ENCODE data around the gene SHC1. TPM values are rescaled to one million over a fixed set of nuclear protein-coding genes. Genes with fewer than 3 reads are reported as not detected.
A peak's percentile ranks its signal among the peaks of the same experiment; 100 is the strongest.

SHC1 gene
- total and polyA plus RNA-seq, 2 donors from 2014 or later, result 43.8 to 153 TPM

DNA sequence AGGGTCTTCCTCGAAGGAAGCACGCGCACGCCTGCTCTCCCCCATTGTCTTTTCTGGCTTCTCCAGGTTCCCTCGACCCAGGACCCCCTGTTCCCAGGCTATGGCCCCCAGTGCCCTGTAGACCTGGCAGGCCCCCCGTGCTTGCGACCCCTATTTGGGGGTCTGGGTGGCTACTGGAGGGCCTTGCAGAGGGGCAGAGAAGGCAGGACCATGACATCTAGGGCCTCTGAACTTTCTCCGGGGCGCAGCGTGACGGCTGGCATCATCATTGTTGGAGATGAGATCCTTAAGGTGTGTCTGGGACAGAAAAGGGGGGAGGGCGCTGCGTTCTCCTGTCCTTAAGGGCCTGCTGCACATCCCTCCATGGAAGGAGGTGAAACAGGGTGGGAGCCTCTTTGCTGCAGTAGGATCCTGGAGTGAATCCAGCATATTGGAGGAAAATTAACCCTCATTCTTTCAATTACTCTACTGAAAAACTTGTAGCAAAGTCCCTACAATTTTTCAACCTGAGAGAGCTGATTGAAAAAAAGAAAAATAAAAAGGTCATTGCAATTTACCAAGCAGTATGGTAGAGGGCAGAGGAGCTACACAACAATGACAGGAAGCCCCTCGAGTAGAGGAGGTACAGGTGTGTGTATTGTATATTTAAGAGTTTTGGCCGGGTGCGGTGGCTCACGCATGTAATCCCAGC is 13.4 kb upstream of the SHC1 start:
- Histone ChIP-seq H3K4me1 (ENCODE audit: control insufficient read depth in 2 of 3, insufficient read depth in 2 of 3, low read depth in 1 of 3, low read length in 3 of 3) (peaks cover 0 to 13% (median 5%) of the 10 kb centered on the region in 3 donors), H3K4me3 (ENCODE audit: low read length in 3 of 3) (peak overlapping the region; percentile 89 to 100 (median 91)), H3K27me3 (ENCODE audit: control insufficient read depth, insufficient read depth, low read length) (no peaks in the 10 kb centered on the region), H3K36me3 (ENCODE audit: control insufficient read depth in 2 of 3, insufficient read depth in 3 of 3, low read length in 3 of 3) (peaks cover 2 to 14% (median 5%) of the 10 kb centered on the region in 3 donors), H3K9me3 (ENCODE audit: control insufficient read depth in 2 of 3, insufficient read depth in 1 of 3, low read length in 3 of 3) (no peaks in the 10 kb centered on the region), H3K27ac (ENCODE audit: low read depth in 2 of 2, low read length in 2 of 2) (peak overlapping the region in 1 of 2 donors; percentile 83), H3K9ac (ENCODE audit: low read length in 3 of 3) (peak overlapping the region; percentile 70 to 99 (median 94))
- DNase-seq, result peak in 2 of 5 donors; percentile 56 to 61
- FAIRE-seq, result no peak
- no peak for TF ChIP-seq CTCF (IDR thresholded peaks at IDR 0.05; ENCODE audit: borderline replicate concordance, extremely low read depth, insufficient read depth)
- intact Hi-C loops (cut with DNase I), result no loop called here

GRCh38 chr1:154982897-154983648 is 12.5 kb upstream of the SHC1 start, which contains the start of gene FLAD1:
TSS of gene FLAD1 (plus strand) at chr1:154983344. CDS start at chr1:154983695, 351 bp downstream.
- no peak for TF ChIP-seq CTCF (IDR thresholded peaks at IDR 0.05; ENCODE audit: borderline replicate concordance, extremely low read depth, insufficient read depth)
- no peaks in the 10 kb centered on the region for H3K9me3 ChIP-seq (ENCODE audit: control insufficient read depth in 2 of 3, insufficient read depth in 1 of 3, low read length in 3 of 3)
- peak within 1 kb of the TSS; percentile 89 to 100 (median 91) for H3K4me3 ChIP-seq (ENCODE audit: low read length in 3 of 3)
- peak; percentile 97 to 100 (median 99) for DNase-seq
- peak; percentile 84 for FAIRE-seq
- intact Hi-C loops (cut with DNase I), result no loop called here
- peaks cover 0 to 13% (median 5%) of the 10 kb centered on the region in 3 donors for H3K4me1 ChIP-seq (ENCODE audit: control insufficient read depth in 2 of 3, insufficient read depth in 2 of 3, low read depth in 1 of 3, low read length in 3 of 3)
- peaks cover 2 to 9% (median 3%) of the 10 kb centered on the region in 3 donors for H3K36me3 ChIP-seq (ENCODE audit: control insufficient read depth in 2 of 3, insufficient read depth in 3 of 3, low read length in 3 of 3)
- peak within 1 kb of the TSS; percentile 70 to 99 (median 94) for H3K9ac ChIP-seq (ENCODE audit: low read length in 3 of 3)
- no peaks in the 10 kb centered on the region for H3K27me3 ChIP-seq (ENCODE audit: control insufficient read depth, insufficient read depth, low read length)
- H3K27ac ChIP-seq (ENCODE audit: low read depth in 2 of 2, low read length in 2 of 2), result peak within 1 kb of the TSS; percentile 13 to 83

GRCh38 chr1:154982341-154982740 is 11.8 kb upstream of the SHC1 start:
- no peak for DNase-seq
- intact Hi-C loops (cut with DNase I), result no loop called here
- Histone ChIP-seq H3K9ac (ENCODE audit: low read length in 3 of 3) (peak overlapping the region; percentile 7 to 73 (median 64)), H3K4me1 (ENCODE audit: control insufficient read depth in 2 of 3, insufficient read depth in 2 of 3, low read depth in 1 of 3, low read length in 3 of 3) (peaks cover 0 to 13% (median 5%) of the 10 kb centered on the region in 3 donors), H3K27ac (ENCODE audit: low read depth in 2 of 2, low read length in 2 of 2) (no peak overlapping the region), H3K9me3 (ENCODE audit: control insufficient read depth in 2 of 3, insufficient read depth in 1 of 3, low read length in 3 of 3) (no peaks in the 10 kb centered on the region), H3K36me3 (ENCODE audit: control insufficient read depth in 2 of 3, insufficient read depth in 3 of 3, low read length in 3 of 3) (peaks cover 0 to 2% (median 0%) of the 10 kb centered on the region in 3 donors), H3K4me3 (ENCODE audit: low read length in 3 of 3) (peak overlapping the region; percentile 78 to 89 (median 88)), H3K27me3 (ENCODE audit: control insufficient read depth, insufficient read depth, low read length) (no peaks in the 10 kb centered on the region)
- no peak for FAIRE-seq
- TF ChIP-seq CTCF (IDR thresholded peaks at IDR 0.05; ENCODE audit: borderline replicate concordance, extremely low read depth, insufficient read depth), result no peak
